Left kidney (tissue), 2 donors: ENCODE measurements around the gene LRRC49. TPM values are rescaled to one million over a fixed set of nuclear protein-coding genes. Genes with fewer than 3 reads are reported as not detected.
"Not testable (repeated sequence)": the region's sequence is repeated elsewhere in the genome, so short reads cannot be mapped to it uniquely, and the experiment has no call there.

Experiments used
- DNase-seq: peaks from one replicate; pipeline ENCODE4 v3.0.0-alpha.2; 2013
- polyA plus RNA-seq: library from polyadenylated mRNA; unstranded; fragments of 120-200 nt; gene quantifications from one replicate; pipeline ENCODE4 v1.2.1, GENCODE V29; 2013; ENCODE audit not compliant: insufficient read length

The LRRC49 gene
- polyA plus RNA-seq, 1 donor: 20.9 TPM

DNA sequence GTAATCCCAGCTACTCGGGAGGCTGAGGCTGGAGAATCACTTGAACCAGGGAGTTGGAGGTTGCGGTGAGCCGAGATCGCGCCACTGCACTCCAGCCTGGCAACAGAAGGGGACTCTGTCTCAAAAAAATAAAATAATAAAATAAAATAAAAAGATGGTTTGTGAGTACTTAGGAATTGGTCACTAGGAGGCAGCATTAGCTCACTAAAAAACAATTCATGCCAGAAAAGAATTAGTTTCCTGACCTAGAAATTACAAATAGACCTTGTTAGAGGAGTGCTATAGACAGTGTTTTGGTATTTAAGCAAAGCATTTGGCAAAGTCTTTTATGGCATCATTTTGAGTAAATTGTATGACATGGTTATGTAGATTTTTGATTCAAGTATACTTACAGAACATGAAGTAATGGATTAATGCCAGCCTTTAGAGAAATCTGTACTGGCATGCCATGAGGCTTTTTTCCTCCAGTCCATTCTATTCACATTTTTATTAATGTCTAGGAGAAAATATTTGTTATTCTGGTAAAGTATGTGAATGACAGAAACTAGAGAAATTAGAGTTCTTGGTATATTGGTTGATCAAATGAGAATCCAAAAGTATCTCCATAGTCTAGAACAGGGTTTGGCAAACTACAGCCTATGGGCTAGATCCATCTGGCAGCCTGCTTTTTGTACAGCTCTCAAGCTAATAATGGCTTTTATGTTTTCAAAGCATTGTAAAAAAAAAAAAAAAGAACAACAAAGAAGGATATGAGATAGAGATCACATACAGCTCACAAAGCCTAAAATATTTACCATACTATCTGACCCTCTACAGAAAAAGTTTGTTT, 81.6 kb downstream of the LRRC49 start:
- DNase-seq: peak; percentile 15

DNA sequence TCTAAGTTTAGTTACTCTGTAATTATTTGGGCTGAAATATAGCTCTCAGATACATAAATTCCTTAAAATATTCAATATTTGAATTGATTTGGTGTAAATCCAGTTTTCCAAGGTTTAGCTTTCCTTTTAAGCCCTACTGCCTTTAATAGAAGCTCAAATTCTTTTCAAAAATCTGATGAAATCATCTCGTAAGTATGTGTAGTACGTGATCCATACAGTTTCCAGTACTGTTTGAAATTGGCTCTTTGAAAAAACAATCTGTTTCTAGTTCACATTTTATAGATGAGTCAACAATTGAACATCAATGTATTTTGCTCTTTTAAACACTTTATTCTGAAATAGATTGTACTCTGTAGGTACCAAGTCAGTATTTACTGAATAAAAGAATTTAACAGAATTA, 84.2 kb downstream of the LRRC49 start:
- no peak for DNase-seq

DNA sequence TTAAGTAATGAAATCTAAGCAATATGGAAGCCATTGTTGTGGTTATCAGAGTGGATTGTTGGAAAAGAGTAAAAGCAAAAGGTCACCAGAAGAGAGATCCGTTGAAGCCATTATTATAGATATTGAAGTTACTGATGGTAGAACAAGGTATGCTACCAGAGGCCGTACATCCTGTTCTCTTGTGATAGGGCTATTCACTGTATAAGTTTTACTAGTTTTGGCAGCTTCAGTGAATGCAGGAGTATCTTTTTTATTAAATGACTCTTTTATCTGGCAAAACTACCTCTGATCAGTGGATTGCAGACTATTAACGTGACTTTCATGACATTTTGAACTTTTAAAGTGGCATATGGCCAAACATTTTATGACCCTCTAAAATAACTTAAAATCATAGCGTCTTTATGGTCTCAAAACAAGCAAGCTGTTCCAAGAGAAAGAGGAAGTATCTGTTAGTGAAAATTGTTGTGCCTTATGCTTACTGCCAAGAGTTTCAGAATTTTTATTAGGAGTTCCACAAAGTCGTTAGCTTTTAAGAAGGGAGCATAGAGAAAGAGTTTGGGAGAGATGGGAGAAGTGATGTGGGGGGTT, 102.9 kb downstream of the LRRC49 start:
- DNase-seq: peak; percentile 50

DNA sequence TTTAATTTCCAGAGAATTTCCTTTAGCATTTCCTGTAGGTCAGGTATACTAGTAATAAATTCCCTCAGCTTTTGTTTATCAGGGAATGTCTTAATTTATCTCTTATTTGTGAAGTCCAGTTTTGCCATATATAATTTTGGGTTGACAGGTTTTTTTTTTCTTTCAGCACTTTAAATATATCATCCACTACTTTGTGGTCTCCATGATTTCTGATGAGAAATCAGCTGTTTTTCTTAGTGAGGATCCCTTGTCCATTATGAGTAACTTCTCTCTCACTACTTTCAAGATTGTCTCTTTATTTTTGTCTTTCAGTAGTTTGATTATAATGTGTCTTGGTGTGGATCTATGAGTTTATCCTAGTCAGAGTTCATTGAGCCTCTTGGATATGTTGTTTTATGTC, 105.7 kb downstream of the LRRC49 start:
- DNase-seq: no peak

DNA sequence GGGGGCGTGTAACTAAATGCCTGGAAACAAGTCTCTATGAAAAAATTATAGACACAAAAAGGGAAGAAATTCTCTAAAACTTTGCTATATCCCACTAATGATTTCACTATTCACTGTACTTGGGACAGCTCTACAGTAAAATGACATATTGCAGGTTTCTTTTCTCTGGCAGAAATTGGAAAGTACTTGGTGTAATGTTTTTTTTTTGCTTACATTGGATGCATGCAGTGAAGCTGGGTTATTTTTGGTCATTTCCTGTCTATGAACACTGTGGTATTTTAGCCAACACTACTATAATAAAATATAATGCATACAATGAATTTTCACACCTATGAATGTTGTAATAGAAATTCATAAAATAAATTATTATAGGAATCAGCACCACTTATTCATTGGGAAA, 109.7 kb downstream of the LRRC49 start:
- peak; percentile 36 for DNase-seq

DNA sequence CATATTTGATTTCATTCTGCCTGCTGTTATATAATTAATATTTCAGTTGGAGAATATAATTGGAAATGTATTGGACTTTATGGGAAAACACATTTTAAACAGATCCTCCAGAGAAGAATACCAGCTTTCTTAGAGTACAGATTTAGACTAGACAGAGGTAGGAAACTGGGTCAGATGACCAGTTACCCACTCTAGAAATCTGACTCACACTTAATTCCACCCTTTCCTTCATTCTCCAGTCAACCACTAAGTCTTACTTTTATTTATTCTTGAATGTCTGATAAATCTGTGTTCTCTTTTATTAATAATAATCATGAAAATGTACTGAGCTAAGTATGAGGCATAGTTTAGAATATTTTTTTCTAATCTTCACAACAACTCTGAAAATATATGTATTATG, 110.7 kb downstream of the LRRC49 start:
- no peak for DNase-seq

DNA sequence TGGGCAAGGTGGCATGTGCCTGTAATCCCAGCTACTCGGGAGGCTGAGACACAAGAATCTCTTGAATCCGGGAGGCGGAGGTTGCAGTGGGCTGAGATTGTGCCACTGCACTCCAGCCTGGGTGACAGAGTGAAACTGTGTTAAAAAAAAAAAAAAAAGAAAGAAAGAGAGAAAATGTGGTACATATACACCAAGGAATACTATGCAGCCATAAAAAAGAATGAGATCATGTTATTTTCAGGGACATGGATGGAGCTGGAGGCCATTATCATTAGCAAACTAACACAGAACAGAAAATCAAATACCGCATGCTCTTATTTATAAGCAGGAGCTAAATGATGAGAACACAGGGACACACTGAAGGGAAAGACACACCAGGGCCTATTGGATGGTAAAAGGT, 111.9 kb downstream of the LRRC49 start:
- not testable (repeated sequence) for DNase-seq

DNA sequence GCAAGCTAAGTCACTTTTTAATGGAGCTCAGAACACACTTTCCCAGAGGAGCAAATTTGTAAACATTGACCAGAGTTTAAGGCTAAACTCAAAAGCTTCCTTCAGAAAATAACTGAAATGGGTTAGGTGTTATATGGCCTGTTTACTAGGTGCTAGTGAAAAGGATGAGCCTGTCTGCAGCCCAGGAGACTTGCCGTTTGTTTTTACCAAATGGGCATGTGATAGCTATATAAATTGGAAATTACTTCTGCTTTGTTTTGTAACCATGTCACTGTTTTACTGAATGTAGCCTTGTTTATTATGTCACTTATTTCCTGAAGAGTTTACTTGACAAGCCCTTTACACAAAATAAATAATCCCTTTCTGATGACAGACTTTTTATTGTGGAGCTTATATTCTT, 113.3 kb downstream of the LRRC49 start:
- no peak for DNase-seq

DNA sequence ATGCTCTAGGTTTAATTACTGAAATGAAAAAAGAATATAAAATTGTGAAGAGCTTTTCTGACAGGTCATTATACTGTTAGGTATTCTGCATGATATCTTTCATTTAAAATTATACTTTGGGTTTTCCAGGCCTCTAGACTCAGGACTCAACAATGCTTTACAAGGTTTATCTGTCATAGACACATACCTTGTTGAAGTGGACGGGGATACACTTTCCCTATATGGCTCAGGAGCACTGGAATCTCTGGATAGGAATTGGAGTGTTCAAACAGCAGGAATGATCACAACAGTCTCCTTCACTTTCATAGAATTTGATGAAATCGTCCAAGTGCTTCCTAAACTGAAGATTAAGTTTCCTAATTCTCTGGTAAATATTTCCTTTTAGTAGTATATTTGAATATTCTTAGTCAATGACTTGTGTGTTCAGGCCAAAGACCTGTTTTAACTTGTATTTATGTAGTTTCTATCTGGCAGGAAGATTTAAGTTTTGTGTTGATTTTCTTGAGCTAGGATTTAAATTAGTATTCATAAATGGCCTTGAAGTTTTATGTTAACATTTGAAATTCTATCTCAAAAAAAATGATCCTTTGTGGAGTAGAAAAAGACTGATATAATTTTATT, 115.7 kb downstream of the LRRC49 start:
- no peak for DNase-seq

DNA sequence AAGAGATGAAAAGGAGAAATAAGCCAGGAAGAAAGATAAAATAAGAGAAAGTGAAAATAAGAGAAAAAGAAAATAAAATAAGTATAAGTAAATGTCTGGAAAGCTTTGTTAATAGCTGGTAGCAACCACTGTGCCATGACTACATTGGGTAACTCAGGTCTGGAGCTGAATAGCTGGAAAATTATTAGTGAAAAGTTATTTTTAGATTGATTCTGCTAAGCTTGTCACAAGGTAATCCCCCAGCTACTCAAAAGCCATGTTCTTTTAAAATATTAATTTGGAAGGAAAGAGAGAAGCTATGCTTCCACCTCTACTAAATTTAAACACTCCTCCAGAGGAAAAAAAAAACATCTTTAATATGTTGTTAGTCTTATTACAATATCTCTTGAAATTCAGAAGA, 117.8 kb downstream of the LRRC49 start:
- no peak for DNase-seq

DNA sequence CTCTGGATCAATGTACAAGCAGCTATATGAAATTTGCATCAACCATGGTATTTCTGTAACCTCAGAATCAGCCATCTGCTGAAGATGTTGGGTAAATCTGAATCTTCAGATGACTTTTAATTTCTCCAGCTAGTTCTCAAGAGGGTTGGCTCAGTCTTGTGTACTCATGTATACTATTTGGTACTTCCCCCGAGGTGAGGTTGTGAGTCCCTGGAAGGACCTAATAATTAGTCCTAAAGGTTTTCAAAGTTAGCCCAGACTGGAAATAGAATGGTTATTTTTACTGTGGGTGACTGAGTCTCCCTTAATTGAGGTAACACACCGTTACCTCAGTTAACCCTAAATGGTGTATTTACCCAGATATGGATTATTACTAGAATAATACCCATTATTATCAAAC, 118.4 kb downstream of the LRRC49 start:
- DNase-seq: no peak

DNA sequence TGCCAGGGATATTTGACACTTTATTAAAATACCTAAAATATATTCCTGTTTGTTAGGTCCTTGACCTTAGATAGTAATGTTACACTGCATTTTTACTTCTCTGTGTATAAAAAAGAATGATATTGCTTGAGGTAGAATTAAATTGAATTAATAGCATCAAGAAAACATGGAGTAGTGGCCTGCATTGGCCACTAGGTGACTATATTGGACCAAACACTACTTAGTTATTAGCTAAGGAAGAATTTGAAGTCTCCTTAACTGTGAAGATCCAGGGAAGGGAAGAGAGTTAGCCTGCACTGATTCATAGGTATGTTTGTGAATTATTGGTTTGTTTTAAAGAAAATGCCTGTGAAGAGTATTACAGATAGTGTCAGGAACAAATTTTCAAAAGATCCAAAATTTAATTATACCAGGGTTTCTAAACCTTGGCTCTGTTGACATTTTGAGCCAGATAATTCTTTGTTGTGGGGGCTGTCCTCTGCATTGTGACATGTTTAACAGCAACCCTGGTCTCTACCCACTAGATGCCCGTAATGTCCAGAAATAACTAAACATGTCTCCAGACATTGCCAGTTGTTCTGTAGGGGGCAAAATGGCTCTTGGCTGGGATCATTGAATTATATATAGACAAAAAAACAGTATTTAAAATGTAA, 119.0 kb downstream of the LRRC49 start:
- peak; percentile 35 for DNase-seq

DNA sequence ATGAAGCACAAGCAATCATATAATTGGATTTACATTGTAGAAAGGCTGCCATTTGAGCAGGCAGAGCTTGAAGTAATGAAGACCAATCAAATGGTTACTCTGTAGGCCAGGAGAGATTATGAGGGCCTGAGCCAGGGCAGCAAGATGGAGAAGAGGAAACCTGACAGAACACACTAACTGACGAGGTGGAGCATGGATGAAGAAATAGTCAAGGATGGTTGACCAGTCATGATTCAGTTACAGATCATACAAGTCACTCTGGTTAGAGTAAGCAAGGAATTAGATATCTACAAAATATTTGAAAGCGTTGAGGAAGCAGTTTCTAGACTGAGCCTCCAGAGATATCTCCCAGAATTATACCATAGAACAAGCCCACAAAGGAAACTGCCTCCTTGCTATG, 120.8 kb downstream of the LRRC49 start:
- DNase-seq: no peak

DNA sequence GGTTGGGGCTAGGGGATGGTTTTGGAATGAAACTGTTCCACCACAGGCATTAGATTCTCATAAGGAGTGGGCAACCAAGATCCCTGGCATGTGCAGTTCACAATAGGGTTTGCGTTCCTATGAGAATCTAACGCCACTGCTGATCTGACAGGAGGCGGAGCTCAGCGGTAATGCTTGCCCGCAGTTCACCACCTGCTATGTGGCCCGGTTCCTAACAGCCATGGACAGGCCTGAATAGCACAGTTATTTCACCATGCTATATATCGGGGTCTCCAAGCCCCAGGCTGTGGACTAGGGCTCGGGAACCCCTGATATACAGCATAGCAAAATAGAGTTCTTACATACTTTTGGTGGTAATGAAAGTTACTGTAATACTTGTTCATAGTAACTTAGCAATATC, 122.7 kb downstream of the LRRC49 start:
- DNase-seq: no peak

DNA sequence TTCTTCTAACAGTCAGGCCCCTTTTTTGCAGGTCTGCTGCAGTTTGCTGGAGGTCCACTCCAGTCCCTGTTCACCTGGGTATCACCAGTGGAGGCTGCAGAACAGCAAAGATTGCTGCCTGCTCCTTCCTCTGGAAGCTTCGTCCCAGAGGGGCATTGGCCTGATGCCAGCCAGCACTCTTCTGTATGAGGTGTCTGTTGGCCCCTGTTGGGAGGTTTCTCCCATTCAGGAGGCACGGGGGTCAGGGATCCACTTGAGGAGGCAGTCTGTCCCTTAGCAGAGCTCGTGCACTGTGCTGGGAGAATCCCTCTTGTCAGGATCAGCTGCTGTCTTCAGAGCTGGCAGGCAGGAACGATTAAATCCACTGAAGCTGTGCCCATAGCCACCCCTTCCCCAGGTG, 138.6 kb downstream of the LRRC49 start:
- not testable (repeated sequence) for DNase-seq

DNA sequence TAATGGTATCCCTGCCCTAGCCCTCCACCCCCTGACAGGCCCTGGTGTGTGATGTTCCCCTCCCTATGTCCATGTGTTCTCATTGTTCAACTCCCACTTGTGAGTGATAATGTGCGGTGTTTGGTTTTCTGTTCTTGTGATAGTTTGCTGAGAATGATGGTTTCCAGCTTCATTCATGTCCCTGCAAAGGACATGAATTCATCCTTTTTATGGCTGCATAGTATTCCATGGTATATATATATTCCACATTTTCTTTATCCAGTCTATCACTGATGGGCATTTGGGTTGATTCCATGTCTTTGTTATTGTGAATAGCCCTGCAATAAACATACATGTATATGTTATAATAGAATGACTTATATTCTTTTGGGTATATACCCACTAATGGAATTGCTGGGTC, 142.9 kb downstream of the LRRC49 start:
- not testable (repeated sequence) for DNase-seq

DNA sequence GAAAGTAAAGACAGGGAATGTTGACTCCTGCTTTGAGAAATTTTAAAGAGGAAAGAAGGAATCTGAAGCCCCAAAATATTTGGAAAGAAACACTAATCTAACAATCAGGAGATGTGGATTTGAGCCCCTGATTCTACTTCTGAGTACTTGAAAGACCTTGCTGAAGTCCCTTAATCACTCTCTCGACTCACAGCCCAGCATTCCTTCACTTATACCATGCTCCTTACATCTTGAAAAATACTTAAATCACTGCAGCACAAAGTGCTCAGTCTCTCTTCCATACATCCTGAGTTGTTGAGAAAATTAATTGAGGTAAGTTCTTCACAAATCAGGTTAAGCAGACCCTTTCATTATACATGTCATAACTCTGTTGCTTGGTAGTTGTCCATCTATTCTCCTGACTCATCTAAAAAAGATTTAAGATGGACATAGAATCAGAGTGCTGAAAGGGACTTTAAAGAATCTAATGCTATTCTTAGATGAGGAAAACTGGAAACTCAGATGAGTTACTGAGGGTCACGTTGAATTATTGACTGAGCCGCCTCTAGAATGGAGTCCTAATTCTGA, 149.8 kb downstream of the LRRC49 start:
- no peak for DNase-seq

DNA sequence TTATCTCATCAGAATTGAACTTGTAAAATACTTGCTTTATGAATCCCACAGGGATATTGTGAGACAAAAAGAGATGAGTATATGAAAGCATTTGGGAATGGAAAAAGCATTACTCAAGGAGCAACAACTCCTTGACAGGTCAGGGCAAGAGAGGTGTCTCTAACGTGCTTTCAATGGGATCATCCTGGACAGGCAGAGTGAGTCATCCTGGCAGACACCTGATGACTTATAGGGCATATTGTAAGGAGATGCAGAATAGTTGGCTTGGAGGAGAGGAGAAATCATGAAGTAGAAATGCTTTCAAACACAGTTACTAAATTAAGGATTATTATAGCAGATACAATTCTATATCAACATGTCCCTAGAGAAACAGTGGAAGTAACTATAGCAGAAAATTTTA, 150.7 kb downstream of the LRRC49 start:
- no peak for DNase-seq

DNA sequence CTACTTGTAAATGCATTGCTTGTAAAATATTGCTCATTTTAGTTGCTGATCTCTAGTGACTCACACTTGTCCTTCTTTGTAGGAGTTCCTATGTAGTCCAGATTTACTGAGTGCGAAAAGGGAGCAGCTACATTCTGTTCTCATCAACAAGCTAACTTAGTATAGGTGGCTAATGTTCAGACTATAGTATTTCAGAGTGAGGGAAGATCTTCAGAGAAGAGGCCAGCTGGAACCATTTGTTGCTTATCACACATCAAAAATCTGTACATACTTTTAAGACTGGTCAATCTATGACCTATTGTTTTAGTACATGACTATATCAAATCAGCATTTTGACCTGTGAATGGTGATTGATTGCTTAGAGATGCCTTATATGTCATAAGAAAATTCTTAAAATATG, 151.4 kb downstream of the LRRC49 start:
- no peak for DNase-seq

DNA sequence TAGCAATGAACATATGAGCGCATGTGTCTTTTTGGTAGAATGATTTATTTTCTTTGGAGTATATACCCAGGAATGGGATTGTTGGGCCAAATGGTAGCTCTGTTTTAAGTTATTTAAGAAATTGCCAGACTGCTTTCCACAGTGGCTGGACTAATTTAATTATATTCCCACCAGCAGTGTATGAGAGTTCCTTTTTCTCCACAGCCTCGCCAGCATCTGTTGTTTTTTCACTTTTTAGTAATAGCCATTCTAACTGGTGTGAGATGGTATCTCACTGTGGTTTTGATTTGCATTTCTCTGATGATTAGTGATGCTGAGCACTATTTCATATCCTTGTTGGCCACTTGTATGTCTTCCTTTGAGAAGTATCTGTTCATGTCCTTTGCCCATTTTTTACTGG, 153.5 kb downstream of the LRRC49 start:
- DNase-seq: not testable (repeated sequence)

DNA sequence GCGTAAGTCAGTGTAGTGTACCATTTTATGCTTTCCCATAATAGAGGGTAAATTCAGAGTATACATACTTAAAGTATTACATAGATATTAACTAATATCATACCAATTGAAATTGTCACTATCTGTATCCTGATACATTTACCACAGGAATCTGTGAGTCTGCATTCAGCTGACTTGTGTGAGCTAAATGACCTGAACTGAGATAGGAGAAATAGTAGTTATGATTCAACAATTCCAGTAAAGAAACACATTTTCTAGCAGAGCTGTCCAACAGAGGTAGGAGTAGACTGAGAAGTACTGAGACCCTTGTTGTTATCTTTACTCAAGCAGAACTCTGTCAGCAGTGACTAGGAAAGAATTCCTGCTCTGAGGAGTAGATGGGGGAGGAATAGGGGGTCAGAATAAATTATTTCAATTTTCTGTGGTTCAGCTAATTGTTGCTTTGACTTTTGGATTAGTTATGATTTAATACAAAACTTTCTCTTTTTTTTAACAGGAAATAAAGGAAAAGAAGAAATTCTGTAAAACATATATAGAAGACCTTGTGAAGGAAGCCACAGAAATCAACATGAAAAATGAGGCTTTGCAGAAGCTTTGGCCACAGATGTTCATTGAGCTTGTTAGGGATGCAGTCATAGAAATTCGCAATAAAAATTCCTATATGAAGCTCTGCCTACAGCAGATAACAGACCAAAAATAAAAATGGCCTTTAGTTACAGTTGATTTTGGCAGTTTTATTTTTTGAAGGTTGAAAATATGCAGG, 156.5 kb downstream of the LRRC49 start:
- DNase-seq: no peak
